Fibroblast of the aortic adventitia (primary cell): ENCODE data around the gene DAPK1. TPM values are rescaled to one million over a fixed set of nuclear protein-coding genes. Genes with fewer than 3 reads are reported as not detected.

Experiments used
- DNase-seq: peaks from one replicate; pipeline ENCODE4 v3.0.0-alpha.2; 2010; ENCODE audit warnings: low read depth
- H3K4me3 ChIP-seq: 2 replicates; pipeline ENCODE4 v1.5.1; 2011; ENCODE audit warnings: low read depth, mild to moderate bottlenecking, control low read depth, low read length, moderate library complexity
- CTCF ChIP-seq: IDR thresholded peaks from 2 replicates; pipeline ENCODE4 v1.5.1; 2011; ENCODE audit warnings: mild to moderate bottlenecking, low read length, control low read depth, inconsistent platforms; ENCODE audit not compliant: insufficient read depth
- total RNA-seq: library from RNA; depleted of rRNA; stranded (reverse); fragments of >200 nt; gene quantifications from 2 replicates; pipeline ENCODE4 v1.2.3, GENCODE V29; 2012; ENCODE audit warnings: low replicate concordance

DAPK1 gene
- total RNA-seq, 1 donor = 30.9 TPM

GRCh38 chr9:87656485-87656884, 158.8 kb downstream of the DAPK1 start:
- peak; percentile 39 for TF ChIP-seq CTCF
- peak; percentile 59 for DNase-seq
- no peak overlapping the region for H3K4me3 ChIP-seq

- DNase-seq = no peak
- no peak overlapping the region for H3K4me3 ChIP-seq
- TF ChIP-seq CTCF = no peak
Observed at GRCh38 chr9:87657190-87657589, 159.5 kb downstream of the DAPK1 start.

GRCh38 chr9:87657893-87658292, 160.2 kb downstream of the DAPK1 start:
- H3K4me3 ChIP-seq = no peak overlapping the region
- no peak for TF ChIP-seq CTCF
- no peak for DNase-seq

GRCh38 chr9:87658511-87658910, 160.8 kb downstream of the DAPK1 start:
- TF ChIP-seq CTCF = no peak
- no peak overlapping the region for H3K4me3 ChIP-seq
- DNase-seq = no peak

GRCh38 chr9:87659534-87660419, 162.1 kb downstream of the DAPK1 start:
- no peak for TF ChIP-seq CTCF
- no peak for DNase-seq
- H3K4me3 ChIP-seq = no peak overlapping the region

GRCh38 chr9:87661241-87661640, 163.6 kb downstream of the DAPK1 start:
- TF ChIP-seq CTCF = no peak
- no peak for DNase-seq
- no peak overlapping the region for H3K4me3 ChIP-seq
